GM12892 (cell line): ENCODE results near the gene SEMA3A.

ENCODE experiments used
- POLR2A ChIP-seq: IDR thresholded peaks from 2 replicates; pipeline ENCODE4 v1.6.1; 2011; ENCODE audit warnings: low read depth, low read length, control low read depth
- POLR2AphosphoS5 ChIP-seq: IDR thresholded peaks from 2 replicates; pipeline ENCODE4 v1.6.1; 2011; ENCODE audit warnings: low read depth, low read length, control low read depth
- TAF1 ChIP-seq: IDR thresholded peaks from 2 replicates; pipeline ENCODE4 v1.6.1; 2011; ENCODE audit warnings: low read depth, mild to moderate bottlenecking, control low read depth, low read length, borderline replicate concordance

DNA sequence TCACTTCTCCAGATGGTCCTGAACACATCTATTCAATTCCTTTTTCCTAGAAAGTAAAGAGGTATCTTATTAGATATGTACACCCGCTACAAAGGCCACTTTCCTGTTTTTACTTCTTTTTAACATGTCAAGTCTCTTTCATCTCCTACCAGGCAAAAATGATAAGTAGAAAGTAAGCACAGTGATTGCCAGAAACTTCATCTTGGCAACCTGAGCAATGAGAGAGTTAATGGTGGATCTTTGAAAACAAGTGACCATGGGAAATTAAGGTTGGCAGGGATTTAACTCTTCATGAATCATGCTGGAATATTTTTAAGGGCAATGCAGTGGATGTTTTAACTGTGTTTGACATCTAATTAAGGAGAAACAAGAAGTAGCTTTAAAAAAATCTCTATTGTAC, 2.7 kb downstream of the SEMA3A start:
- no peak for TF ChIP-seq POLR2A
- no peak for TF ChIP-seq TAF1
- no peak for TF ChIP-seq POLR2AphosphoS5
